Peyer's patch (tissue), 4 donors: Measurements from ENCODE around the gene EMILIN2. TPM values are rescaled to one million over a fixed set of nuclear protein-coding genes. Genes with fewer than 3 reads are reported as not detected.

Experiments used
- DNase-seq, 3 donors: peaks; one replicate each; pipeline ENCODE4 v3.0.0-alpha.2; 2017 to 2019
- H3K27ac ChIP-seq, 4 donors: fragments of 200-600 bp; sonication (generic); one replicate each; pipeline ENCODE4 v1.5.1; 2016 to 2019
- H3K27me3 ChIP-seq, 2 donors: fragments of 200-600 bp; sonication (generic); one replicate each; pipeline ENCODE4 v1.5.1; 2019
- H3K36me3 ChIP-seq, 3 donors: fragments of 200-600 bp; sonication (generic); one replicate each; pipeline ENCODE4 v1.5.1; 2016 to 2019
- H3K4me1 ChIP-seq, 4 donors: fragments of 200-600 bp; sonication (generic); one replicate each; pipeline ENCODE4 v1.5.1; 2016 to 2019
- H3K4me3 ChIP-seq, 4 donors: fragments of 200-600 bp; sonication (generic); 1 replicate in 3 of 4; 2 replicates in 1 of 4; pipeline ENCODE4 v1.5.1; 2016 to 2019; ENCODE audit warnings: mild to moderate bottlenecking in 1 of 4
- H3K9me3 ChIP-seq, 4 donors: fragments of 200-600 bp; sonication (generic); one replicate each; pipeline ENCODE4 v1.5.1; 2016 to 2019; ENCODE audit warnings: mild to moderate bottlenecking in 1 of 4
- POLR2A ChIP-seq, 2 donors: fragments of 450-650 bp; IDR thresholded peaks; one replicate each; pipeline ENCODE4 v1.5.1; 2017; ENCODE audit warnings: antibody characterized with exemption in 2 of 2, mild to moderate bottlenecking in 2 of 2, moderate library complexity in 2 of 2
- total RNA-seq, 4 donors: library from RNA; depleted of rRNA; stranded (reverse); fragments of >200 nt; gene quantifications; one replicate each; pipeline ENCODE4 v1.1.0, GENCODE V29; 2016
- TF ChIP-seq, protein P1 (sequence below), 6 experiments: fragments of 450-650 bp in 4 of 6; fragments of 200-600 bp in 2 of 6; sonication (generic) in 1 of 6; IDR thresholded peaks; one replicate each; pipeline ENCODE4 v1.5.1; 2017 to 2019; ENCODE audit warnings: antibody characterized with exemption in 6 of 6, mild to moderate bottlenecking in 3 of 6, moderate library complexity in 1 of 6

Gene EMILIN2
- total RNA-seq, 4 donors from 2014 or later, result 6.8 to 54.5 (median 12.8) TPM

DNA sequence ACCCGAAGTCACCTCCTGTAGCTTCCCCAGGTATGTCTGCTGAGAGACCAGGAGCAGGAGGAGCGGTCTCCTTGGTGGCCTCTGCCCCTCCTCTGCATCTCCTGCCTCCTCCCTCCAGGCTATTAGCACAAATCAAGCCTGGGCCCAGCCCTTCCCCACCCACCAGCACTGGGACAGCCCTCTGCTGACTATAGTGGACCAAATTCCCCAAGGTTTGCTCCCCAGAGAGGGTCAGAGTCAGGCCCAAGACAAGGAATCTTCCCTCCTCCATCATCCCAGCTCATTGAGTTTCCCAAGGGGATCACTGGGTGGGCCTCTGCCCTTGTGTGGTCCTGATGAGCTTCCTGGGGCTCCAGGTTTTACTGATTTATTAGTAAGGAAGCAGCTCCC is 62.1 kb downstream of the EMILIN2 start:
- no peak overlapping the region for H3K27ac ChIP-seq
- no peak overlapping the region for H3K4me3 ChIP-seq
- TF ChIP-seq, protein P1, sequence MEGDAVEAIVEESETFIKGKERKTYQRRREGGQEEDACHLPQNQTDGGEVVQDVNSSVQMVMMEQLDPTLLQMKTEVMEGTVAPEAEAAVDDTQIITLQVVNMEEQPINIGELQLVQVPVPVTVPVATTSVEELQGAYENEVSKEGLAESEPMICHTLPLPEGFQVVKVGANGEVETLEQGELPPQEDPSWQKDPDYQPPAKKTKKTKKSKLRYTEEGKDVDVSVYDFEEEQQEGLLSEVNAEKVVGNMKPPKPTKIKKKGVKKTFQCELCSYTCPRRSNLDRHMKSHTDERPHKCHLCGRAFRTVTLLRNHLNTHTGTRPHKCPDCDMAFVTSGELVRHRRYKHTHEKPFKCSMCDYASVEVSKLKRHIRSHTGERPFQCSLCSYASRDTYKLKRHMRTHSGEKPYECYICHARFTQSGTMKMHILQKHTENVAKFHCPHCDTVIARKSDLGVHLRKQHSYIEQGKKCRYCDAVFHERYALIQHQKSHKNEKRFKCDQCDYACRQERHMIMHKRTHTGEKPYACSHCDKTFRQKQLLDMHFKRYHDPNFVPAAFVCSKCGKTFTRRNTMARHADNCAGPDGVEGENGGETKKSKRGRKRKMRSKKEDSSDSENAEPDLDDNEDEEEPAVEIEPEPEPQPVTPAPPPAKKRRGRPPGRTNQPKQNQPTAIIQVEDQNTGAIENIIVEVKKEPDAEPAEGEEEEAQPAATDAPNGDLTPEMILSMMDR (IDR thresholded peaks at IDR 0.05), result no peak
- no peak for TF ChIP-seq POLR2A (IDR thresholded peaks at IDR 0.05)
- peaks cover 0 to 19% (median 0%) of the 10 kb centered on the region in 3 donors for H3K36me3 ChIP-seq
- no peaks in the 10 kb centered on the region for H3K9me3 ChIP-seq
- no peaks in the 10 kb centered on the region for H3K27me3 ChIP-seq
- peaks cover 0 to 9% (median 4%) of the 10 kb centered on the region in 4 donors for H3K4me1 ChIP-seq
- DNase-seq, result peak in 1 of 3 donors; percentile 41

GRCh38 chr18:2909431-2910140 is 62.8 kb downstream of the EMILIN2 start:
- Histone ChIP-seq H3K4me1 (peaks cover 0 to 9% (median 4%) of the 10 kb centered on the region in 4 donors), H3K27me3 (no peaks in the 10 kb centered on the region), H3K4me3 (no peak overlapping the region), H3K9me3 (no peaks in the 10 kb centered on the region), H3K27ac (no peak overlapping the region), H3K36me3 (peaks cover 0 to 24% (median 0%) of the 10 kb centered on the region in 3 donors)
- peak in 1 of 3 donors; percentile 43 for DNase-seq
- TF ChIP-seq, protein P1 (IDR thresholded peaks at IDR 0.05), result no peak
- no peak for TF ChIP-seq POLR2A (IDR thresholded peaks at IDR 0.05)

GRCh38 chr18:2910261-2910660 is 63.5 kb downstream of the EMILIN2 start:
- TF ChIP-seq POLR2A (IDR thresholded peaks at IDR 0.05), result no peak
- TF ChIP-seq, protein P1 (IDR thresholded peaks at IDR 0.05), result no peak
- peaks cover 0 to 30% (median 0%) of the 10 kb centered on the region in 3 donors for H3K36me3 ChIP-seq

DNA sequence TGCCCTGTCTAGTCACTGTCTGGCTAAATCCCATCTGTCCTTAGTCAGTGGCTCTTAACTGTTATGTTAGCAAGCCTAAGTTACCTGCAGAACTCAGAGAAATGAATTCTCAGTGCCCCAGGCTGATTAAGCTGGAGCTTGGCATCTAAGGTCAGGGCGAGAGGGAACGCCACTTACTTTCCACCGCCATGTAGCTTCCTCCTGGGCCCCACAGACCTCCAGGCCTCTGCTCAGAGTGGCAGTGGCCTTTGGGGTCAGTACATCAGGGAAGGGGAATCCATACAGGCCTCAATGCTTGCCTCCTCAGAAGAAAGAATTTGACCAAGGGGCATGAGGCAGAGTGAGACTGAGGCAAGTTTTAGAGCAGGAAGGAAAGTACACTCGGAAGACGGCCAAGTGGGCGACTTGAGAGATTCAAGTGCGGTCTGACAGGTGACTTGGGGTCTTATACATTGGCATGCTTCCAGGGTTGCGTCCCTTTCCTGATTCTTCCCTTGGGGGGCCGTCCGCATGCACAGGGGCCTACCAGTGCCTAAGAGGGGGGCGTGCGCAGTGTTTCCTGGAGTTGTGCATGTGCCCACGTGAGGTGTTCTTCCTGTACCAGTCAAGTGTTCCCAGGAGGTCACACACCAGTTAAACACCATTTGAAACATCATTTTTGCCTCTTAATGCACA is 64.1 kb downstream of the EMILIN2 start:
- no peaks in the 10 kb centered on the region for H3K9me3 ChIP-seq
- peaks cover 0 to 9% (median 4%) of the 10 kb centered on the region in 4 donors for H3K4me1 ChIP-seq
- H3K27ac ChIP-seq, result no peak overlapping the region
- no peak overlapping the region for H3K4me3 ChIP-seq
- peaks cover 0 to 37% (median 0%) of the 10 kb centered on the region in 3 donors for H3K36me3 ChIP-seq
- TF ChIP-seq POLR2A (IDR thresholded peaks at IDR 0.05), result no peak
- TF ChIP-seq, protein P1 (IDR thresholded peaks at IDR 0.05), result no peak
- peak in 1 of 3 donors; percentile 43 for DNase-seq
- H3K27me3 ChIP-seq, result no peaks in the 10 kb centered on the region

More at GRCh38 chr18:2910261-2910660, 63.5 kb downstream of the EMILIN2 start:
- Histone ChIP-seq H3K27me3 (no peaks in the 10 kb centered on the region), H3K4me3 (no peak overlapping the region), H3K4me1 (peaks cover 0 to 9% (median 4%) of the 10 kb centered on the region in 4 donors), H3K27ac (no peak overlapping the region), H3K9me3 (no peaks in the 10 kb centered on the region)
- DNase-seq, result peak in 1 of 3 donors; percentile 45

GRCh38 chr18:2911533-2911932 is 64.7 kb downstream of the EMILIN2 start:
- Histone ChIP-seq H3K27me3 (no peaks in the 10 kb centered on the region), H3K36me3 (peaks cover 0 to 43% (median 0%) of the 10 kb centered on the region in 3 donors), H3K4me3 (no peak overlapping the region), H3K27ac (no peak overlapping the region), H3K9me3 (no peaks in the 10 kb centered on the region), H3K4me1 (peaks cover 0 to 9% (median 6%) of the 10 kb centered on the region in 4 donors)
- no peak for TF ChIP-seq POLR2A (IDR thresholded peaks at IDR 0.05)
- TF ChIP-seq, protein P1 (IDR thresholded peaks at IDR 0.05), result no peak
- peak in 1 of 3 donors; percentile 41 for DNase-seq
